GM21528 (cell line): Measurements from ENCODE around the gene UROS.

Source experiments
- ATAC-seq: cut with Tn5 transposase; IDR thresholded peaks from one replicate; pipeline ENCODE4 v1.9.1; 2021; ENCODE audit warnings: mild to moderate bottlenecking, moderate library complexity; ENCODE audit not compliant: unreplicated experiment, low FRiP score

Gene UROS

GRCh38 chr10:125838802-125839575 lies 15.9 kb upstream of the UROS start:
- ATAC-seq = no peak

GRCh38 chr10:125836746-125837145 lies 13.7 kb upstream of the UROS start:
- ATAC-seq = no peak

- ATAC-seq = no peak
These were observed 5.3 kb upstream of the UROS start for GRCh38 chr10:125828311-125828710.

GRCh38 chr10:125827133-125827532 lies 4.1 kb upstream of the UROS start:
- ATAC-seq = no peak

- no peak for ATAC-seq
These were observed 1.7 kb upstream of the UROS start for GRCh38 chr10:125824736-125825135.

- no peak for ATAC-seq
These were observed 699 bp upstream of the UROS start for GRCh38 chr10:125823663-125824251.

GRCh38 chr10:125820701-125821100 lies 2.4 kb downstream of the UROS start:
- ATAC-seq = peak; percentile 44

GRCh38 chr10:125817337-125817946 lies 5.6 kb downstream of the UROS start:
- no peak for ATAC-seq

GRCh38 chr10:125816548-125816947 lies 6.5 kb downstream of the UROS start:
- no peak for ATAC-seq

- no peak for ATAC-seq
These were observed 7.3 kb downstream of the UROS start for GRCh38 chr10:125815764-125816163.

GRCh38 chr10:125812128-125812750 lies 10.8 kb downstream of the UROS start:
- no peak for ATAC-seq

- no peak for ATAC-seq
These were observed 11.8 kb downstream of the UROS start for GRCh38 chr10:125811251-125811650.

- ATAC-seq = no peak
These were observed 15.0 kb downstream of the UROS start for GRCh38 chr10:125808047-125808446.

GRCh38 chr10:125802739-125803138 lies 20.3 kb downstream of the UROS start:
- ATAC-seq = no peak

GRCh38 chr10:125802131-125802530 lies 20.9 kb downstream of the UROS start:
- ATAC-seq = no peak

- no peak for ATAC-seq
These were observed 21.5 kb downstream of the UROS start for GRCh38 chr10:125801574-125801973.

- no peak for ATAC-seq
These were observed 23.4 kb downstream of the UROS start for GRCh38 chr10:125799451-125800182.

- ATAC-seq = no peak
These were observed 24.9 kb downstream of the UROS start for GRCh38 chr10:125797994-125798662.

- ATAC-seq = no peak
These were observed 25.6 kb downstream of the UROS start for GRCh38 chr10:125797424-125797823.

GRCh38 chr10:125795637-125796190 lies 27.3 kb downstream of the UROS start:
- ATAC-seq = no peak
